ENCODE measurements around the gene MYADML2.

Gene MYADML2

GRCh38 chr17:81907219-81908145 is 39.6 kb downstream of the MYADML2 start:
- POLR2A ChIA-PET = no interaction called here
- Histone ChIP-seq H3K4me3 (ENCODE audit: control insufficient read depth in 1 of 7, extremely low read depth in 1 of 7, insufficient read depth in 4 of 7, low read depth in 2 of 7, low read length in 6 of 7) (no peak overlapping the region), H3K9me3 (ENCODE audit: control extremely low read depth in 1 of 5, control insufficient read depth in 4 of 5, insufficient read depth in 2 of 5, low read depth in 1 of 5, low read length in 4 of 5) (no peaks in the 10 kb centered on the region), H3K4me1 (ENCODE audit: control extremely low read depth in 1 of 4, control insufficient read depth in 4 of 4, insufficient read depth in 4 of 4, low read length in 3 of 4) (peaks cover 0 to 21% (median 19%) of the 10 kb centered on the region in 4 experiments), H3K27me3 (replicated peaks in 2 of 5; ENCODE audit: control insufficient read depth in 4 of 5, insufficient read depth in 5 of 5, low read length in 4 of 5) (peaks cover 0 to 14% (median 2%) of the 10 kb centered on the region in 5 experiments), H3K36me3 (ENCODE audit: control insufficient read depth in 4 of 4, insufficient read depth in 4 of 4, low read length in 3 of 4) (peaks cover 3 to 75% (median 23%) of the 10 kb centered on the region in 4 experiments), H3K27ac (ENCODE audit: insufficient read depth in 1 of 2, low read depth in 1 of 2, low read length in 2 of 2, poor library complexity in 1 of 2, severe bottlenecking in 2 of 2) (no peak overlapping the region)
- CTCF ChIA-PET = interaction anchor here (1.9 kb wide), 1 partner anchor 17 kb away, joined by 4 read pairs; no protein-coding TSS in a partner anchor
- no peak for DNase-seq
- 96% methylated on average over 23 of the region's 26 CpGs for WGBS (ENCODE audit: insufficient coverage)

GRCh38 chr17:81906476-81907218 is 40.4 kb downstream of the MYADML2 start:
- H3K27ac ChIP-seq (ENCODE audit: insufficient read depth in 1 of 2, low read depth in 1 of 2, low read length in 2 of 2, poor library complexity in 1 of 2, severe bottlenecking in 2 of 2) = no peak overlapping the region
- H3K36me3 ChIP-seq (ENCODE audit: control insufficient read depth in 4 of 4, insufficient read depth in 4 of 4, low read length in 3 of 4) = peaks cover 3 to 67% (median 17%) of the 10 kb centered on the region in 4 experiments
- WGBS (ENCODE audit: insufficient coverage) = 94% methylated on average over 11 of the region's 15 CpGs
- H3K4me1 ChIP-seq (ENCODE audit: control extremely low read depth in 1 of 4, control insufficient read depth in 4 of 4, insufficient read depth in 4 of 4, low read length in 3 of 4) = peaks cover 0 to 26% (median 22%) of the 10 kb centered on the region in 4 experiments
- H3K4me3 ChIP-seq (ENCODE audit: control insufficient read depth in 1 of 7, extremely low read depth in 1 of 7, insufficient read depth in 4 of 7, low read depth in 2 of 7, low read length in 6 of 7) = no peak overlapping the region
- no peaks in the 10 kb centered on the region for H3K9me3 ChIP-seq (ENCODE audit: control extremely low read depth in 1 of 5, control insufficient read depth in 4 of 5, insufficient read depth in 2 of 5, low read depth in 1 of 5, low read length in 4 of 5)
- no peak for DNase-seq
- POLR2A ChIA-PET = interaction anchor here (0.6 kb wide), 1 partner anchor 189 kb away, joined by 3 read pairs; no protein-coding TSS in a partner anchor
- CTCF ChIA-PET = interaction anchor here (1.2 to 1.9 kb wide), 2 partner anchors 18 to 37 kb away, joined by 4 read pairs; no protein-coding TSS in a partner anchor
- H3K27me3 ChIP-seq (replicated peaks in 2 of 5; ENCODE audit: control insufficient read depth in 4 of 5, insufficient read depth in 5 of 5, low read length in 4 of 5) = peaks cover 0 to 21% (median 2%) of the 10 kb centered on the region in 5 experiments

GRCh38 chr17:81905993-81906392 is 41.0 kb downstream of the MYADML2 start:
- CTCF ChIA-PET = interaction anchor here (1.2 to 1.9 kb wide), 2 partner anchors 19 to 37 kb away, joined by 4 read pairs; no protein-coding TSS in a partner anchor

GRCh38 chr17:81905424-81905875 is 41.6 kb downstream of the MYADML2 start:
- Histone ChIP-seq H3K27me3 (replicated peaks in 2 of 5; ENCODE audit: control insufficient read depth in 4 of 5, insufficient read depth in 5 of 5, low read length in 4 of 5) (peaks cover 0 to 32% (median 7%) of the 10 kb centered on the region in 5 experiments), H3K36me3 (ENCODE audit: control insufficient read depth in 4 of 4, insufficient read depth in 4 of 4, low read length in 3 of 4) (peaks cover 3 to 68% (median 20%) of the 10 kb centered on the region in 4 experiments), H3K9me3 (ENCODE audit: control extremely low read depth in 1 of 5, control insufficient read depth in 4 of 5, insufficient read depth in 2 of 5, low read depth in 1 of 5, low read length in 4 of 5) (no peaks in the 10 kb centered on the region), H3K4me3 (ENCODE audit: control insufficient read depth in 1 of 7, extremely low read depth in 1 of 7, insufficient read depth in 4 of 7, low read depth in 2 of 7, low read length in 6 of 7) (no peak overlapping the region), H3K4me1 (ENCODE audit: control extremely low read depth in 1 of 4, control insufficient read depth in 4 of 4, insufficient read depth in 4 of 4, low read length in 3 of 4) (peaks cover 0 to 21% (median 17%) of the 10 kb centered on the region in 4 experiments), H3K27ac (ENCODE audit: insufficient read depth in 1 of 2, low read depth in 1 of 2, low read length in 2 of 2, poor library complexity in 1 of 2, severe bottlenecking in 2 of 2) (no peak overlapping the region)
- WGBS (ENCODE audit: insufficient coverage) = 94% methylated on average over 14 of the region's 16 CpGs
- POLR2A ChIA-PET = no interaction called here
- CTCF ChIA-PET = interaction anchor here (1.9 kb wide), 1 partner anchor 19 kb away, joined by 4 read pairs; no protein-coding TSS in a partner anchor
- DNase-seq = no peak

More at GRCh38 chr17:81905993-81906392, 41.0 kb downstream of the MYADML2 start:
- Histone ChIP-seq H3K27me3 (replicated peaks in 2 of 5; ENCODE audit: control insufficient read depth in 4 of 5, insufficient read depth in 5 of 5, low read length in 4 of 5) (peaks cover 0 to 27% (median 7%) of the 10 kb centered on the region in 5 experiments), H3K9me3 (ENCODE audit: control extremely low read depth in 1 of 5, control insufficient read depth in 4 of 5, insufficient read depth in 2 of 5, low read depth in 1 of 5, low read length in 4 of 5) (no peaks in the 10 kb centered on the region), H3K27ac (ENCODE audit: insufficient read depth in 1 of 2, low read depth in 1 of 2, low read length in 2 of 2, poor library complexity in 1 of 2, severe bottlenecking in 2 of 2) (no peak overlapping the region), H3K36me3 (ENCODE audit: control insufficient read depth in 4 of 4, insufficient read depth in 4 of 4, low read length in 3 of 4) (peaks cover 3 to 66% (median 19%) of the 10 kb centered on the region in 4 experiments), H3K4me1 (ENCODE audit: control extremely low read depth in 1 of 4, control insufficient read depth in 4 of 4, insufficient read depth in 4 of 4, low read length in 3 of 4) (peaks cover 0 to 25% (median 21%) of the 10 kb centered on the region in 4 experiments), H3K4me3 (ENCODE audit: control insufficient read depth in 1 of 7, extremely low read depth in 1 of 7, insufficient read depth in 4 of 7, low read depth in 2 of 7, low read length in 6 of 7) (no peak overlapping the region)
- DNase-seq = no peak
- POLR2A ChIA-PET = no interaction called here
- WGBS (ENCODE audit: insufficient coverage) = 98% methylated on average over 9 of the region's 10 CpGs

GRCh38 chr17:81904600-81905423 is 42.2 kb downstream of the MYADML2 start:
- Histone ChIP-seq H3K27me3 (replicated peaks in 2 of 5; ENCODE audit: control insufficient read depth in 4 of 5, insufficient read depth in 5 of 5, low read length in 4 of 5) (peaks cover 0 to 34% (median 7%) of the 10 kb centered on the region in 5 experiments), H3K4me3 (ENCODE audit: control insufficient read depth in 1 of 7, extremely low read depth in 1 of 7, insufficient read depth in 4 of 7, low read depth in 2 of 7, low read length in 6 of 7) (no peak overlapping the region), H3K36me3 (ENCODE audit: control insufficient read depth in 4 of 4, insufficient read depth in 4 of 4, low read length in 3 of 4) (peaks cover 3 to 75% (median 22%) of the 10 kb centered on the region in 4 experiments), H3K27ac (ENCODE audit: insufficient read depth in 1 of 2, low read depth in 1 of 2, low read length in 2 of 2, poor library complexity in 1 of 2, severe bottlenecking in 2 of 2) (no peak overlapping the region), H3K4me1 (ENCODE audit: control extremely low read depth in 1 of 4, control insufficient read depth in 4 of 4, insufficient read depth in 4 of 4, low read length in 3 of 4) (peaks cover 0 to 16% (median 11%) of the 10 kb centered on the region in 4 experiments), H3K9me3 (ENCODE audit: control extremely low read depth in 1 of 5, control insufficient read depth in 4 of 5, insufficient read depth in 2 of 5, low read depth in 1 of 5, low read length in 4 of 5) (no peaks in the 10 kb centered on the region)
- POLR2A ChIA-PET = no interaction called here
- 95% methylated on average over 24 of the region's 28 CpGs for WGBS (ENCODE audit: insufficient coverage)
- no peak for DNase-seq
- CTCF ChIA-PET = no interaction called here

GRCh38 chr17:81903896-81904599 is 43.0 kb downstream of the MYADML2 start:
- 97% methylated on average over 15 of the region's 24 CpGs for WGBS (ENCODE audit: insufficient coverage)
- DNase-seq = no peak
- H3K27ac ChIP-seq (ENCODE audit: insufficient read depth in 1 of 2, low read depth in 1 of 2, low read length in 2 of 2, poor library complexity in 1 of 2, severe bottlenecking in 2 of 2) = no peak overlapping the region
- H3K36me3 ChIP-seq (ENCODE audit: control insufficient read depth in 4 of 4, insufficient read depth in 4 of 4, low read length in 3 of 4) = peaks cover 5 to 76% (median 27%) of the 10 kb centered on the region in 4 experiments
- H3K9me3 ChIP-seq (ENCODE audit: control extremely low read depth in 1 of 5, control insufficient read depth in 4 of 5, insufficient read depth in 2 of 5, low read depth in 1 of 5, low read length in 4 of 5) = no peaks in the 10 kb centered on the region
- peaks cover 0 to 34% (median 7%) of the 10 kb centered on the region in 5 experiments for H3K27me3 ChIP-seq (replicated peaks in 2 of 5; ENCODE audit: control insufficient read depth in 4 of 5, insufficient read depth in 5 of 5, low read length in 4 of 5)
- H3K4me1 ChIP-seq (ENCODE audit: control extremely low read depth in 1 of 4, control insufficient read depth in 4 of 4, insufficient read depth in 4 of 4, low read length in 3 of 4) = peaks cover 0 to 16% (median 8%) of the 10 kb centered on the region in 4 experiments
- ChIA-PET POLR2A (no interaction called here), CTCF (no interaction called here)
- no peak overlapping the region for H3K4me3 ChIP-seq (ENCODE audit: control insufficient read depth in 1 of 7, extremely low read depth in 1 of 7, insufficient read depth in 4 of 7, low read depth in 2 of 7, low read length in 6 of 7)

Measured in common myeloid progenitor, CD34-positive (primary cell).